Daoy (cell line): Measurements from ENCODE around the gene POU2AF2. TPM values are rescaled to one million over a fixed set of nuclear protein-coding genes. Genes with fewer than 3 reads are reported as not detected.
"Not testable (repeated sequence)": the region's sequence is repeated elsewhere in the genome, so short reads cannot be mapped to it uniquely, and the experiment has no call there.

Experiments used
- DNase-seq: peaks from one replicate; pipeline ENCODE4 v3.0.0-alpha.2; 2015; ENCODE audit warnings: low read depth
- total RNA-seq: library from RNA; depleted of rRNA; stranded (reverse); fragments of >200 nt; shearing (Covaris generic); gene quantifications from 2 replicates; pipeline ENCODE4 v1.2.3, GENCODE V29; 2014

POU2AF2 gene
- total RNA-seq, 1 experiment from 2014 or later = not detected

GRCh38 chr11:111302298-111302697, 56.8 kb downstream of the POU2AF2 start:
- no peak for DNase-seq

- no peak for DNase-seq
Observed at GRCh38 chr11:111303461-111303860, 57.9 kb downstream of the POU2AF2 start.

- DNase-seq = no peak
Observed at GRCh38 chr11:111305162-111305802, 59.8 kb downstream of the POU2AF2 start.

- no peak for DNase-seq
Observed at GRCh38 chr11:111305876-111306275, 60.4 kb downstream of the POU2AF2 start.

GRCh38 chr11:111306321-111306720, 60.8 kb downstream of the POU2AF2 start:
- DNase-seq = no peak

GRCh38 chr11:111307472-111308108, 62.1 kb downstream of the POU2AF2 start:
- DNase-seq = no peak

- DNase-seq = no peak
Observed at GRCh38 chr11:111308140-111308539, 62.6 kb downstream of the POU2AF2 start.

GRCh38 chr11:111309215-111309915, 63.8 kb downstream of the POU2AF2 start:
- DNase-seq = no peak

GRCh38 chr11:111310088-111310487, 64.6 kb downstream of the POU2AF2 start:
- DNase-seq = no peak

- no peak for DNase-seq
Observed at GRCh38 chr11:111310723-111311122, 65.2 kb downstream of the POU2AF2 start.

GRCh38 chr11:111312076-111312475, 66.6 kb downstream of the POU2AF2 start:
- no peak for DNase-seq

GRCh38 chr11:111319296-111319695, 73.8 kb downstream of the POU2AF2 start:
- DNase-seq = no peak

- DNase-seq = not testable (repeated sequence)
Observed at GRCh38 chr11:111320199-111320598, 74.7 kb downstream of the POU2AF2 start.

GRCh38 chr11:111320728-111321568, 75.4 kb downstream of the POU2AF2 start:
- DNase-seq = no peak

GRCh38 chr11:111322534-111322933, 77.0 kb downstream of the POU2AF2 start:
- DNase-seq = no peak

- no peak for DNase-seq
Observed at GRCh38 chr11:111324277-111324720, 78.8 kb downstream of the POU2AF2 start.

GRCh38 chr11:111325259-111325658, 79.7 kb downstream of the POU2AF2 start:
- no peak for DNase-seq

- no peak for DNase-seq
Observed at GRCh38 chr11:111326824-111327223, 81.3 kb downstream of the POU2AF2 start.

- peak; percentile 12 for DNase-seq
Observed at GRCh38 chr11:111327908-111328624, 82.5 kb downstream of the POU2AF2 start.

GRCh38 chr11:111329306-111330204, 84.0 kb downstream of the POU2AF2 start:
- DNase-seq = no peak
